Trophoblast cell (in vitro differentiated cells and primary cell): ENCODE measurements around the gene ALG9.
"Not testable (repeated sequence)": the region's sequence is repeated elsewhere in the genome, so short reads cannot be mapped to it uniquely, and the experiment has no call there.

Experiments
- DNase-seq, 2 donors: peaks; one replicate each; pipeline ENCODE4 v3.0.0-alpha.2; 2016
- H2AFZ ChIP-seq: 2 replicates; pipeline ENCODE4 v1.6.1; 2013; ENCODE audit warnings: low read length, moderate library complexity, mild to moderate bottlenecking; ENCODE audit not compliant: insufficient read depth, poor library complexity
- H2AK5ac ChIP-seq: 2 replicates; pipeline ENCODE4 v1.6.1; 2013; ENCODE audit warnings: mild to moderate bottlenecking, low read length
- H2BK120ac ChIP-seq: 2 replicates; pipeline ENCODE4 v1.6.1; 2013; ENCODE audit warnings: low read length, mild to moderate bottlenecking, moderate library complexity; ENCODE audit not compliant: insufficient read depth, poor library complexity
- H2BK12ac ChIP-seq: 2 replicates; pipeline ENCODE4 v1.6.1; 2013; ENCODE audit warnings: mild to moderate bottlenecking, low read length, moderate library complexity
- H2BK5ac ChIP-seq: 2 replicates; pipeline ENCODE4 v1.6.1; 2013; ENCODE audit warnings: low read length, low read depth, moderate library complexity, mild to moderate bottlenecking; ENCODE audit not compliant: poor library complexity
- H3K14ac ChIP-seq: 2 replicates; pipeline ENCODE4 v1.6.1; 2013; ENCODE audit warnings: mild to moderate bottlenecking, low read length
- H3K18ac ChIP-seq: 2 replicates; pipeline ENCODE4 v1.6.1; 2013; ENCODE audit warnings: mild to moderate bottlenecking, low read length
- H3K23ac ChIP-seq: 2 replicates; pipeline ENCODE4 v1.6.1; 2013; ENCODE audit warnings: low read length
- H3K27ac ChIP-seq: 2 replicates; pipeline ENCODE4 v1.5.1; 2013; ENCODE audit warnings: low read depth, mild to moderate bottlenecking, inconsistent platforms, low read length, moderate library complexity
- H3K27me3 ChIP-seq: 2 replicates; pipeline ENCODE4 v1.6.1; 2013; ENCODE audit warnings: inconsistent platforms, mild to moderate bottlenecking, low read length, moderate library complexity; ENCODE audit not compliant: insufficient read depth
- H3K36me3 ChIP-seq, 2 experiments: 1 replicate in 1 of 2; 2 replicates in 1 of 2; pipeline ENCODE4 v1.6.1; 2013; ENCODE audit warnings: low read length in 2 of 2, mild to moderate bottlenecking in 2 of 2, moderate library complexity in 1 of 2; ENCODE audit not compliant: insufficient read depth in 2 of 2, control insufficient read depth in 1 of 2
- H3K4ac ChIP-seq: 2 replicates; pipeline ENCODE4 v1.6.1; 2013; ENCODE audit warnings: low read depth, mild to moderate bottlenecking, low read length, moderate library complexity
- H3K4me1 ChIP-seq, 2 experiments: 1 replicate in 1 of 2; 2 replicates in 1 of 2; pipeline ENCODE4 v1.6.1; 2013; ENCODE audit warnings: low read length in 2 of 2, mild to moderate bottlenecking in 2 of 2, moderate library complexity in 1 of 2; ENCODE audit not compliant: insufficient read depth in 2 of 2, control insufficient read depth in 1 of 2
- H3K4me2 ChIP-seq: 2 replicates; pipeline ENCODE4 v1.6.1; 2013; ENCODE audit warnings: inconsistent platforms, mild to moderate bottlenecking, low read length, moderate library complexity
- H3K4me3 ChIP-seq: 2 replicates; pipeline ENCODE4 v1.5.1; 2013; ENCODE audit warnings: mild to moderate bottlenecking, low read depth, low read length, inconsistent platforms
- H3K79me1 ChIP-seq: one replicate; pipeline ENCODE4 v1.6.1; 2013; ENCODE audit warnings: low read length
- H3K79me2 ChIP-seq: 2 replicates; pipeline ENCODE4 v1.6.1; 2013; ENCODE audit warnings: low read length, mild to moderate bottlenecking; ENCODE audit not compliant: control insufficient read depth, insufficient read depth, poor library complexity
- H3K9ac ChIP-seq: 2 replicates; pipeline ENCODE4 v1.6.1; 2013; ENCODE audit warnings: mild to moderate bottlenecking, low read length
- H3K9me3 ChIP-seq: 2 replicates; pipeline ENCODE4 v1.6.1; 2013; ENCODE audit warnings: low read depth, mild to moderate bottlenecking, control low read depth, inconsistent platforms, low read length; ENCODE audit not compliant: insufficient read depth
- H4K12ac ChIP-seq: 2 replicates; pipeline ENCODE4 v1.6.1; 2013; ENCODE audit warnings: low read depth, mild to moderate bottlenecking, low read length, moderate library complexity
- H4K8ac ChIP-seq: 2 replicates; pipeline ENCODE4 v1.6.1; 2013; ENCODE audit warnings: low read depth, mild to moderate bottlenecking, low read length, moderate library complexity
- H4K91ac ChIP-seq: one replicate; pipeline ENCODE4 v1.6.1; 2013; ENCODE audit warnings: low read depth, mild to moderate bottlenecking, low read length, moderate library complexity
- WGBS: extraction: QIAGEN DNeasy Blood & Tissue Kit; methylation state at CpG from one replicate; pipeline ENCODE4 v1.1.7; 2013; ENCODE audit warnings: missing lambda C conversion rate; ENCODE audit not compliant: insufficient read length, insufficient coverage; ENCODE audit errors: extremely low coverage; 5-methylcytosine and 5-hydroxymethylcytosine counted together

Gene ALG9

DNA sequence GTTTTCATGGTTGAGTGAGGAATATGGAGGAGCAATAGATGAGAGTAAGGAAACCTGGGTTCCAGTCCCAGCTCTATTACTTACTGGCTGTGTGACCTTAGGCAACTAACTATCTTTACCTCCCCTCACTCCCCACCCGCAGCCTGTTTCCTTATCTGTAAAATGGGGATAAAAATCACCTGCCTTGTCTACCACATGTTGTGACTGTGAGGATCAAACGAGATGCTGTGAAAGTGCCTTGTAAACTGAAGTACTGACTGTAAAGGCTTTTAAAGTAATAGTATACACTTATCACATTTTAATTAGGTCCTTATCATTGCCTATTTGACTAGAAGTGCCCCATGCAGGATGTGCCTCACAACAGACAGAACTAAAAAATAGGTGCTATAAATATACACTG is 86.3 kb downstream of the ALG9 start:
- Histone ChIP-seq H3K4me1 (no peaks in the 10 kb centered on the region), H3K27ac (no peak overlapping the region), H3K36me3 (peaks cover 2 to 5% of the 10 kb centered on the region in 2 experiments), H4K8ac (no peak overlapping the region), H3K9me3 (no peaks in the 10 kb centered on the region), H2BK5ac (no peak overlapping the region), H3K79me1 (no peaks in the 10 kb centered on the region), H3K4me3 (no peak overlapping the region), H4K12ac (no peak overlapping the region), H2AK5ac (no peak overlapping the region), H2BK120ac (no peak overlapping the region), H3K4ac (no peak overlapping the region), H3K79me2 (no peaks in the 10 kb centered on the region), H2AFZ (no peak overlapping the region), H4K91ac (no peak overlapping the region), H3K18ac (no peak overlapping the region), H3K14ac (no peak overlapping the region), H2BK12ac (no peak overlapping the region), H3K27me3 (no peaks in the 10 kb centered on the region), H3K9ac (no peak overlapping the region), H3K4me2 (no peak overlapping the region), H3K23ac (no peak overlapping the region)
- no CpG with 5 or more reads among the region's 2 CpGs for WGBS
- no peak for DNase-seq

DNA sequence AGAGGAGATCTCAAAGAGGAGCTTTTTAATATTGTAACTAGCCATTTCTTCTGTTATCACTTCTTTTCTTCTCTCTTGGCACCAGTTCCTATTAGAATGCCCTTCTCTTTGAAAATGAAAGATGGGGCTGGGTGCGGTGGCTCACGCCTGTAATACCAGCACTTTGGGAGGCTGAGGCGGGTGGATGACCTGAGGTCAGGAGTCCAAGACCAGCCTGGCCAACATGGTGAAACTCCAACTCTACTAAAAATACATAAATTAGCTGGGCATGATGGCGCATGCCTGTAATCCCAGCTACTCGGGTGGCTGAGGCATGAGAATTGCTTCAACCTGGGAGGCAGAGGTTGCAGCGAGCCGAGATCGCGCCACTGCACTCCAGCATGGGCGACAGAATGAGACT is 87.1 kb downstream of the ALG9 start:
- H3K9me3 ChIP-seq, H3K79me1 ChIP-seq, H3K23ac ChIP-seq, H3K4me3 ChIP-seq, H3K27ac ChIP-seq, H3K4me1 ChIP-seq, H3K14ac ChIP-seq, H4K91ac ChIP-seq, H4K12ac ChIP-seq, DNase-seq, H3K4ac ChIP-seq, H2AFZ ChIP-seq, H4K8ac ChIP-seq, H3K4me2 ChIP-seq, H3K18ac ChIP-seq, H2BK12ac ChIP-seq, H3K27me3 ChIP-seq, H3K9ac ChIP-seq, H2BK5ac ChIP-seq, H3K36me3 ChIP-seq, H2BK120ac ChIP-seq, H2AK5ac ChIP-seq, H3K79me2 ChIP-seq: not testable (repeated sequence)
- no CpG with 5 or more reads among the region's 10 CpGs for WGBS

DNA sequence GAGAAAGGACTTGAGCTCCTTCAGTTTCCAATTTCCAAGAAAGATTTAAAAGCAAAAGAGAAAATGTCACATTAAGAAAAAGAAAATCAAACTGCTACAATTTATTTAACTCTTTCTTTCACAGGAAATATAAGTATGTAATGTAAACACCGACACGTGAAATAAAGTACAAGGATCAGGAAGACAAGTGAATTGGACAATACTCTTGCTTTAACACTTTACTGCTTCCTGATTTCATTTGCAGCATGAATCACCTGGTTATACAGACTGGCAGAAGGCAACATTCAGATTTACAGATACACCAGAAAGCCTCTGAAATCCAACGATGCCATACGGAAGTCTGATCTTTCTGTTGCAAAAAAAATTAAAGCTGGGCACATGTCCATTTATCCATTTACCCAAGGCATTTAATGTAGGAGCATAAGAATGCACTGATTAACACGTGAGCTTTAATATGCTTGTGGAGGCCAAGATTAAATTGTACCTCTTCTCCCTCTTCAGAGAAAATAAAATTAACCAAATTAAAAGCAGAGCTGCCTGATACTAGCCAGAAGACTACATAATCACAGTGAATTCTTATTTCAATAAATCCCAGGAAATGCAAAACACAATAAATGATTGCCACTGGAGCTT is 89.2 kb downstream of the ALG9 start:
- Histone ChIP-seq H3K18ac (no peak overlapping the region), H3K4ac (no peak overlapping the region), H3K9me3 (no peaks in the 10 kb centered on the region), H3K9ac (no peak overlapping the region), H3K27ac (no peak overlapping the region), H4K91ac (no peak overlapping the region), H4K8ac (no peak overlapping the region), H3K4me1 (peaks cover 0 to 2% of the 10 kb centered on the region in 2 experiments), H3K27me3 (no peaks in the 10 kb centered on the region), H3K23ac (no peak overlapping the region), H3K36me3 (peaks cover 2 to 5% of the 10 kb centered on the region in 2 experiments), H2AK5ac (no peak overlapping the region), H2BK120ac (no peak overlapping the region), H3K4me3 (no peak overlapping the region), H2AFZ (no peak overlapping the region), H2BK5ac (no peak overlapping the region), H3K79me2 (no peaks in the 10 kb centered on the region), H3K14ac (no peak overlapping the region), H3K4me2 (no peak overlapping the region), H3K79me1 (no peaks in the 10 kb centered on the region), H4K12ac (no peak overlapping the region), H2BK12ac (no peak overlapping the region)
- DNase-seq, result no peak
- no CpG with 5 or more reads among the region's 5 CpGs for WGBS

DNA sequence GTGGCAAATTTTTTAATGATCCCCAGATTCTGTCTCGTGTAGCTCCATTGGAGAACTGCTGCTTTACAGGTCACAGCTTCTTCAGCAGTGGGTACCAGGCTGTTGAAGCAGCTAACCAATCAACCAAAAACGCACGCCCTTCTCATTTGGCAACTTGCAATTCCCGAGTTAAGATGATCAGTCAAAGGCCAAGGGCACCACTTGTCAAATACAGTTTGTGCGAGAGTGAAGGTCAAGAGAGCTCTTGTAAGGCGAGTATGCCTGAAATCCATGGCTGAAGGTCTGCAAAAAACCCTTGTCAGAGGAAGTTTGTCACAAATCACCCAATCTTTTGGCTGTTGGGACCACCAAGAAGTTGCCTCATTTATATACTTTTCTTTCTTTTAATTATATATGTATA is 92.3 kb downstream of the ALG9 start:
- DNase-seq, result no peak
- peaks cover 0 to 2% of the 10 kb centered on the region in 2 experiments for H3K36me3 ChIP-seq
- no CpG with 5 or more reads among the region's 6 CpGs for WGBS

More for the DNA sequence above, 92.3 kb downstream of the ALG9 start:
- H3K4ac ChIP-seq, result no peak overlapping the region
- no peak overlapping the region for H3K27ac ChIP-seq
- H3K4me3 ChIP-seq, result no peak overlapping the region
- no peak overlapping the region for H2BK12ac ChIP-seq
- no peak overlapping the region for H3K4me2 ChIP-seq
- no peaks in the 10 kb centered on the region for H3K79me1 ChIP-seq
- no peak overlapping the region for H2AK5ac ChIP-seq
- no peak overlapping the region for H2BK5ac ChIP-seq
- no peak overlapping the region for H3K23ac ChIP-seq
- H3K79me2 ChIP-seq, result no peaks in the 10 kb centered on the region
- no peak overlapping the region for H2AFZ ChIP-seq
- peaks cover 0 to 2% of the 10 kb centered on the region in 2 experiments for H3K4me1 ChIP-seq
- H2BK120ac ChIP-seq, result no peak overlapping the region
- no peak overlapping the region for H3K14ac ChIP-seq
- no peak overlapping the region for H3K9ac ChIP-seq
- no peak overlapping the region for H4K91ac ChIP-seq
- no peaks in the 10 kb centered on the region for H3K27me3 ChIP-seq
- H3K9me3 ChIP-seq, result no peaks in the 10 kb centered on the region
- no peak overlapping the region for H3K18ac ChIP-seq
- no peak overlapping the region for H4K12ac ChIP-seq
- no peak overlapping the region for H4K8ac ChIP-seq
